Uterus (tissue), 2 donors: ENCODE data around the gene NOTCH1.

ENCODE experiments used
- POLR2A ChIP-seq, 2 donors: fragments of 450-650 bp; IDR thresholded peaks; one replicate each; pipeline ENCODE4 v1.6.1; 2016; ENCODE audit warnings: antibody characterized with exemption in 2 of 2, mild to moderate bottlenecking in 1 of 2, moderate library complexity in 1 of 2
- TF ChIP-seq, protein P1 (sequence below), 4 experiments: fragments of 200-600 bp in 2 of 4; fragments of 450-650 bp in 2 of 4; sonication (generic) in 2 of 4; IDR thresholded peaks; one replicate each; pipeline ENCODE4 v1.5.1; 2016 to 2019; ENCODE audit warnings: antibody characterized with exemption in 4 of 4, mild to moderate bottlenecking in 2 of 4, moderate library complexity in 1 of 4

DNA sequence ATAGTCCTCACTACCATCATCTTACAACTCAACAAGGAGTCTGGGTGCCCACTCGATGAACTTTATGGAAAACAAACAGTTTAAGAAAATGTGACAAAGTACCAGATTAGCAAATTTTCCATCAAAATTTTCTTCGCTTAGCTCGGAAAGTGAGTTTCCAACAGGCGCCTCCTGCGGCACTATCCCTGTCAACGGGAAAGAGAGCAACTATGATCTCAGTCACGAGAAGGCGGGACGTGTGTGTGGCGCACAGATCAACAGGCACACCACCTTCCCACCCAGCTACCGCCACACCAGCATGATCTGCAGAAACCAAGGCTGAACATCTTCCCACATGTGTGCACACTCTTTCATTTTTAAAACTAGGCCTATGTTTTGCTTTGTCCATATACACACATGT lies 92.5 kb downstream of the NOTCH1 start:
- TF ChIP-seq, protein P1, sequence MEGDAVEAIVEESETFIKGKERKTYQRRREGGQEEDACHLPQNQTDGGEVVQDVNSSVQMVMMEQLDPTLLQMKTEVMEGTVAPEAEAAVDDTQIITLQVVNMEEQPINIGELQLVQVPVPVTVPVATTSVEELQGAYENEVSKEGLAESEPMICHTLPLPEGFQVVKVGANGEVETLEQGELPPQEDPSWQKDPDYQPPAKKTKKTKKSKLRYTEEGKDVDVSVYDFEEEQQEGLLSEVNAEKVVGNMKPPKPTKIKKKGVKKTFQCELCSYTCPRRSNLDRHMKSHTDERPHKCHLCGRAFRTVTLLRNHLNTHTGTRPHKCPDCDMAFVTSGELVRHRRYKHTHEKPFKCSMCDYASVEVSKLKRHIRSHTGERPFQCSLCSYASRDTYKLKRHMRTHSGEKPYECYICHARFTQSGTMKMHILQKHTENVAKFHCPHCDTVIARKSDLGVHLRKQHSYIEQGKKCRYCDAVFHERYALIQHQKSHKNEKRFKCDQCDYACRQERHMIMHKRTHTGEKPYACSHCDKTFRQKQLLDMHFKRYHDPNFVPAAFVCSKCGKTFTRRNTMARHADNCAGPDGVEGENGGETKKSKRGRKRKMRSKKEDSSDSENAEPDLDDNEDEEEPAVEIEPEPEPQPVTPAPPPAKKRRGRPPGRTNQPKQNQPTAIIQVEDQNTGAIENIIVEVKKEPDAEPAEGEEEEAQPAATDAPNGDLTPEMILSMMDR (IDR thresholded peaks at IDR 0.05), result no peak
- no peak for TF ChIP-seq POLR2A (IDR thresholded peaks at IDR 0.05)
